Measurements from ENCODE around the gene DTWD1.
"Not testable (repeated sequence)": the region's sequence is repeated elsewhere in the genome, so short reads cannot be mapped to it uniquely, and the experiment has no call there.

DTWD1 gene

GRCh38 chr15:49650676-49651075, 29.8 kb downstream of the DTWD1 start:
- no peak for DNase-seq
- peaks cover 44% of the 10 kb centered on the region for H3K9me3 Mint-ChIP-seq
- no peak overlapping the region for H3K27ac Mint-ChIP-seq
- no peak for TF ChIP-seq CTCF (IDR thresholded peaks at IDR 0.05)
- peaks cover 18% of the 10 kb centered on the region for H3K4me1 Mint-ChIP-seq
- H3K27me3 Mint-ChIP-seq (ENCODE audit: low read depth, poor library complexity), result no peaks in the 10 kb centered on the region
- H3K36me3 Mint-ChIP-seq (ENCODE audit: low read depth), result peaks cover 61% of the 10 kb centered on the region
- H3K4me3 Mint-ChIP-seq, result no peak overlapping the region

- DNase-seq, result no peak
- Mint-ChIP-seq H3K36me3 (ENCODE audit: low read depth) (peaks cover 51% of the 10 kb centered on the region), H3K4me1 (peaks cover 5% of the 10 kb centered on the region), H3K27ac (no peak overlapping the region), H3K4me3 (no peak overlapping the region), H3K27me3 (ENCODE audit: low read depth, poor library complexity) (peaks cover 4% of the 10 kb centered on the region), H3K9me3 (peaks cover 53% of the 10 kb centered on the region)
- TF ChIP-seq CTCF (IDR thresholded peaks at IDR 0.05), result no peak
Observed at GRCh38 chr15:49652922-49653321, 32.1 kb downstream of the DTWD1 start.

GRCh38 chr15:49656734-49657133, 35.9 kb downstream of the DTWD1 start:
- no peak for TF ChIP-seq CTCF (IDR thresholded peaks at IDR 0.05)
- H3K4me1 Mint-ChIP-seq, result no peaks in the 10 kb centered on the region
- no peak overlapping the region for H3K27ac Mint-ChIP-seq
- peaks cover 59% of the 10 kb centered on the region for H3K9me3 Mint-ChIP-seq
- H3K4me3 Mint-ChIP-seq, result no peak overlapping the region
- peaks cover 4% of the 10 kb centered on the region for H3K27me3 Mint-ChIP-seq (ENCODE audit: low read depth, poor library complexity)
- no peak for DNase-seq
- peaks cover 44% of the 10 kb centered on the region for H3K36me3 Mint-ChIP-seq (ENCODE audit: low read depth)

- no peak for TF ChIP-seq CTCF (IDR thresholded peaks at IDR 0.05)
- Mint-ChIP-seq H3K36me3 (ENCODE audit: low read depth) (no peaks in the 10 kb centered on the region), H3K4me1 (no peaks in the 10 kb centered on the region), H3K4me3 (no peak overlapping the region), H3K27me3 (ENCODE audit: low read depth, poor library complexity) (no peaks in the 10 kb centered on the region), H3K27ac (no peak overlapping the region), H3K9me3 (no peaks in the 10 kb centered on the region)
- no peak for DNase-seq
Observed at GRCh38 chr15:49664716-49665115, 43.9 kb downstream of the DTWD1 start.

GRCh38 chr15:49666486-49666885, 45.6 kb downstream of the DTWD1 start:
- H3K36me3 Mint-ChIP-seq (ENCODE audit: low read depth); H3K27ac Mint-ChIP-seq; H3K9me3 Mint-ChIP-seq; H3K4me1 Mint-ChIP-seq; H3K27me3 Mint-ChIP-seq (ENCODE audit: low read depth, poor library complexity); H3K4me3 Mint-ChIP-seq; DNase-seq: not testable (repeated sequence)

- Mint-ChIP-seq H3K27me3 (ENCODE audit: low read depth, poor library complexity) (no peaks in the 10 kb centered on the region), H3K36me3 (ENCODE audit: low read depth) (no peaks in the 10 kb centered on the region), H3K4me1 (peaks cover 3% of the 10 kb centered on the region), H3K9me3 (no peaks in the 10 kb centered on the region), H3K27ac (no peak overlapping the region), H3K4me3 (no peak overlapping the region)
- DNase-seq, result no peak
- TF ChIP-seq CTCF (IDR thresholded peaks at IDR 0.05), result no peak
Observed at GRCh38 chr15:49669288-49669687, 48.4 kb downstream of the DTWD1 start.
